GM23338 (cell line): Measurements from ENCODE around the gene MARCKSL1. TPM values are rescaled to one million over a fixed set of nuclear protein-coding genes. Genes with fewer than 3 reads are reported as not detected.

ENCODE experiments used
- ATAC-seq: fragments of 200-7000 bp; cut with Tn5 transposase; 3 replicates; pipeline ENCODE4 v1.9.1; 2020
- DNase-seq: peaks from one replicate; pipeline ENCODE4 v3.0.0-alpha.2; 2015; ENCODE audit warnings: low spot score
- H2AFZ ChIP-seq: fragments of 200-600 bp; sonication (generic); 2 replicates; pipeline ENCODE4 v1.8.0; 2016; ENCODE audit warnings: antibody characterized with exemption, mild to moderate bottlenecking, moderate library complexity
- H3F3A ChIP-seq: fragments of 200-600 bp; sonication (generic); replicated peaks from 2 replicates; pipeline ENCODE4 v1.8.0; 2017; ENCODE audit warnings: antibody characterized with exemption, mixed run types, low read depth
- H3K27ac ChIP-seq: fragments of 200-600 bp; sonication (generic); 2 replicates; pipeline ENCODE4 v1.6.1; 2016; ENCODE audit warnings: low read depth
- H3K27me3 ChIP-seq: fragments of 200-600 bp; sonication (generic); 2 replicates; pipeline ENCODE4 v1.8.0; 2016; ENCODE audit warnings: mild to moderate bottlenecking, mixed run types, moderate library complexity; ENCODE audit not compliant: insufficient read depth
- H3K36me3 ChIP-seq: fragments of 200-600 bp; sonication (generic); 2 replicates; pipeline ENCODE4 v1.8.0; 2016; ENCODE audit warnings: mild to moderate bottlenecking; ENCODE audit not compliant: insufficient read depth
- H3K4me1 ChIP-seq: fragments of 200-600 bp; sonication (generic); 2 replicates; pipeline ENCODE4 v1.8.0; 2016; ENCODE audit warnings: mild to moderate bottlenecking, moderate library complexity; ENCODE audit not compliant: insufficient read depth
- H3K4me2 ChIP-seq: fragments of 200-600 bp; sonication (generic); 2 replicates; pipeline ENCODE4 v1.7.1; 2017; ENCODE audit warnings: mixed run types
- H3K4me3 ChIP-seq: fragments of 200-600 bp; sonication (generic); 2 replicates; pipeline ENCODE4 v1.6.1; 2016; ENCODE audit warnings: mixed run types
- H3K79me2 ChIP-seq: fragments of 200-600 bp; sonication (generic); replicated peaks from 2 replicates; pipeline ENCODE4 v1.8.0; 2017; ENCODE audit warnings: mild to moderate bottlenecking; ENCODE audit not compliant: insufficient read depth
- H3K9me2 ChIP-seq: fragments of 200-600 bp; sonication (generic); 2 replicates; pipeline ENCODE4 v1.8.0; 2017; ENCODE audit not compliant: insufficient read depth
- H4K20me1 ChIP-seq: fragments of 200-600 bp; sonication (generic); replicated peaks from 2 replicates; pipeline ENCODE4 v1.8.0; 2017; ENCODE audit warnings: mild to moderate bottlenecking; ENCODE audit not compliant: insufficient read depth
- H3K27ac Mint-ChIP-seq: 2 replicates; pipeline ENCODE4 v1.8.0; 2020; ENCODE audit warnings: inconsistent platforms, mild to moderate bottlenecking, moderate library complexity, mixed read lengths
- H3K27me3 Mint-ChIP-seq: 3 replicates; pipeline ENCODE4 v1.8.0; 2022; ENCODE audit warnings: low read depth, mild to moderate bottlenecking, moderate library complexity, mixed read lengths, inconsistent platforms; ENCODE audit not compliant: insufficient read depth, poor library complexity
- H3K36me3 Mint-ChIP-seq: 3 replicates; pipeline ENCODE4 v1.8.0; 2021; ENCODE audit warnings: low read depth, mild to moderate bottlenecking, inconsistent platforms, moderate library complexity, mixed read lengths
- H3K4me1 Mint-ChIP-seq: 3 replicates; pipeline ENCODE4 v1.8.0; 2020; ENCODE audit warnings: mild to moderate bottlenecking, inconsistent platforms, mixed read lengths
- H3K4me3 Mint-ChIP-seq: 3 replicates; pipeline ENCODE4 v1.8.0; 2021; ENCODE audit warnings: moderate library complexity, mild to moderate bottlenecking, inconsistent platforms, mixed read lengths
- H3K9me3 Mint-ChIP-seq: 3 replicates; pipeline ENCODE4 v1.8.0; 2020; ENCODE audit warnings: moderate library complexity, mild to moderate bottlenecking, inconsistent platforms, mixed read lengths
- EZH2phosphoT487 ChIP-seq: fragments of 200-600 bp; sonication (generic); IDR thresholded peaks from one replicate; pipeline ENCODE4 v1.8.1; 2018; ENCODE audit warnings: antibody characterized with exemption; ENCODE audit not compliant: unreplicated experiment
- NANOG ChIP-seq: IDR thresholded peaks from 2 replicates; pipeline ENCODE4 v1.6.1; 2016; ENCODE audit warnings: antibody characterized with exemption, borderline replicate concordance
- POLR2AphosphoS5 ChIP-seq: IDR thresholded peaks from 2 replicates; pipeline ENCODE4 v1.6.1; 2016; ENCODE audit warnings: antibody characterized with exemption, low read depth
- STAT1 ChIP-seq: IDR thresholded peaks from one replicate; pipeline ENCODE4 v1.6.1; 2016; ENCODE audit warnings: antibody characterized with exemption; ENCODE audit not compliant: unreplicated experiment
- ZNF331 ChIP-seq: fragments of 250-450 bp; sonication (Bioruptor Pico); IDR thresholded peaks from 2 replicates; pipeline ENCODE4 v1.5.0; 2020; ENCODE audit warnings: low read depth, mild to moderate bottlenecking, moderate library complexity
- polyA plus RNA-seq: library from polyadenylated mRNA; unstranded; fragments of >200 nt; fragmentation: Nextera tagmentation; extraction: Ambion mirVana; gene quantifications from 2 replicates; pipeline ENCODE4 v1.2.1, GENCODE V29; 2016
- total RNA-seq: library from RNA; depleted of rRNA; stranded (reverse); fragments of >200 nt; shearing (Covaris generic); gene quantifications from 2 replicates; pipeline ENCODE4 v1.2.3, GENCODE V29; 2014
- TF ChIP-seq, protein P1 (sequence below): fragments of 250-450 bp; sonication (Bioruptor Pico); IDR thresholded peaks from 2 replicates; pipeline ENCODE4 v1.5.0; 2020; ENCODE audit warnings: mild to moderate bottlenecking, moderate library complexity
- TF ChIP-seq, protein P2 (sequence below), 2 experiments: fragments of 200-600 bp in 1 of 2; sonication (generic) in 1 of 2; conservative IDR thresholded peaks; 2 replicates each; pipeline versions ENCODE4 v1.5.1 to v1.6.1; 2016 to 2017; ENCODE audit warnings: antibody characterized with exemption in 2 of 2, low read depth in 2 of 2, mild to moderate bottlenecking in 2 of 2, moderate library complexity in 1 of 2
- TF ChIP-seq, protein P3 (sequence below): IDR thresholded peaks from 2 replicates; pipeline ENCODE4 v1.6.1; 2016; ENCODE audit warnings: antibody characterized with exemption

MARCKSL1 gene
- total and polyA plus RNA-seq, 2 experiments from 2014 or later = 329 to 553 TPM

DNA sequence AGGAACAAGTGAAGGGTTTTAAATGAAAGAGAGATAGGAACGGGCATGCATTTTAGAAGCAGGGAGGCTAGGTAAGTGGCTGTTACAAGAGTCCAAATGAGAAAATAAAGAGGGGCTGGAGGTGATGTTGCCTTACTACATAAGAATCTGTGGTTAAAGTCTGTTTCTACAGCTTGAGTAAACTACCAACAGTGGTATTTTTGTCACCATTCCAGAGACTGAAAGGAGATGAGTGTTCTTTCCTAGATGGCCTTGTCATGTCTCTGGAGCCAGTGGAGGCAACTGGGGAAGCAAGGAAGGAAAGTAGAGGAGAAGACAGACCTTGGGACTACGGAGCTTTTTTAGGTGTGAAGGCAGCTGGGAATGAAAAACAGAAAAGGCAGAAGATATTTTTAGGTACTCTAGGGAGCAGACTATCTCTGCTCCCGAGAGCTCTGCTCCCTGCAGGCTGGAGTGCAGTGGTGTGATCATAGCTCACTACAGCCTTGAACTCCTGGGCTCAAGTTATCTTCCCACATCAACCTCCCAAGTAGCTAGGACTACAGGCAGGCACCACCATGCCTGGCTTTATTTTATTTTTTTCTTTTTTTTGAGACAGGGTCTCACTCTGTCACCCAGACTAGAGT, 31.9 kb downstream of the MARCKSL1 start (continued):
- TF ChIP-seq, protein P1, sequence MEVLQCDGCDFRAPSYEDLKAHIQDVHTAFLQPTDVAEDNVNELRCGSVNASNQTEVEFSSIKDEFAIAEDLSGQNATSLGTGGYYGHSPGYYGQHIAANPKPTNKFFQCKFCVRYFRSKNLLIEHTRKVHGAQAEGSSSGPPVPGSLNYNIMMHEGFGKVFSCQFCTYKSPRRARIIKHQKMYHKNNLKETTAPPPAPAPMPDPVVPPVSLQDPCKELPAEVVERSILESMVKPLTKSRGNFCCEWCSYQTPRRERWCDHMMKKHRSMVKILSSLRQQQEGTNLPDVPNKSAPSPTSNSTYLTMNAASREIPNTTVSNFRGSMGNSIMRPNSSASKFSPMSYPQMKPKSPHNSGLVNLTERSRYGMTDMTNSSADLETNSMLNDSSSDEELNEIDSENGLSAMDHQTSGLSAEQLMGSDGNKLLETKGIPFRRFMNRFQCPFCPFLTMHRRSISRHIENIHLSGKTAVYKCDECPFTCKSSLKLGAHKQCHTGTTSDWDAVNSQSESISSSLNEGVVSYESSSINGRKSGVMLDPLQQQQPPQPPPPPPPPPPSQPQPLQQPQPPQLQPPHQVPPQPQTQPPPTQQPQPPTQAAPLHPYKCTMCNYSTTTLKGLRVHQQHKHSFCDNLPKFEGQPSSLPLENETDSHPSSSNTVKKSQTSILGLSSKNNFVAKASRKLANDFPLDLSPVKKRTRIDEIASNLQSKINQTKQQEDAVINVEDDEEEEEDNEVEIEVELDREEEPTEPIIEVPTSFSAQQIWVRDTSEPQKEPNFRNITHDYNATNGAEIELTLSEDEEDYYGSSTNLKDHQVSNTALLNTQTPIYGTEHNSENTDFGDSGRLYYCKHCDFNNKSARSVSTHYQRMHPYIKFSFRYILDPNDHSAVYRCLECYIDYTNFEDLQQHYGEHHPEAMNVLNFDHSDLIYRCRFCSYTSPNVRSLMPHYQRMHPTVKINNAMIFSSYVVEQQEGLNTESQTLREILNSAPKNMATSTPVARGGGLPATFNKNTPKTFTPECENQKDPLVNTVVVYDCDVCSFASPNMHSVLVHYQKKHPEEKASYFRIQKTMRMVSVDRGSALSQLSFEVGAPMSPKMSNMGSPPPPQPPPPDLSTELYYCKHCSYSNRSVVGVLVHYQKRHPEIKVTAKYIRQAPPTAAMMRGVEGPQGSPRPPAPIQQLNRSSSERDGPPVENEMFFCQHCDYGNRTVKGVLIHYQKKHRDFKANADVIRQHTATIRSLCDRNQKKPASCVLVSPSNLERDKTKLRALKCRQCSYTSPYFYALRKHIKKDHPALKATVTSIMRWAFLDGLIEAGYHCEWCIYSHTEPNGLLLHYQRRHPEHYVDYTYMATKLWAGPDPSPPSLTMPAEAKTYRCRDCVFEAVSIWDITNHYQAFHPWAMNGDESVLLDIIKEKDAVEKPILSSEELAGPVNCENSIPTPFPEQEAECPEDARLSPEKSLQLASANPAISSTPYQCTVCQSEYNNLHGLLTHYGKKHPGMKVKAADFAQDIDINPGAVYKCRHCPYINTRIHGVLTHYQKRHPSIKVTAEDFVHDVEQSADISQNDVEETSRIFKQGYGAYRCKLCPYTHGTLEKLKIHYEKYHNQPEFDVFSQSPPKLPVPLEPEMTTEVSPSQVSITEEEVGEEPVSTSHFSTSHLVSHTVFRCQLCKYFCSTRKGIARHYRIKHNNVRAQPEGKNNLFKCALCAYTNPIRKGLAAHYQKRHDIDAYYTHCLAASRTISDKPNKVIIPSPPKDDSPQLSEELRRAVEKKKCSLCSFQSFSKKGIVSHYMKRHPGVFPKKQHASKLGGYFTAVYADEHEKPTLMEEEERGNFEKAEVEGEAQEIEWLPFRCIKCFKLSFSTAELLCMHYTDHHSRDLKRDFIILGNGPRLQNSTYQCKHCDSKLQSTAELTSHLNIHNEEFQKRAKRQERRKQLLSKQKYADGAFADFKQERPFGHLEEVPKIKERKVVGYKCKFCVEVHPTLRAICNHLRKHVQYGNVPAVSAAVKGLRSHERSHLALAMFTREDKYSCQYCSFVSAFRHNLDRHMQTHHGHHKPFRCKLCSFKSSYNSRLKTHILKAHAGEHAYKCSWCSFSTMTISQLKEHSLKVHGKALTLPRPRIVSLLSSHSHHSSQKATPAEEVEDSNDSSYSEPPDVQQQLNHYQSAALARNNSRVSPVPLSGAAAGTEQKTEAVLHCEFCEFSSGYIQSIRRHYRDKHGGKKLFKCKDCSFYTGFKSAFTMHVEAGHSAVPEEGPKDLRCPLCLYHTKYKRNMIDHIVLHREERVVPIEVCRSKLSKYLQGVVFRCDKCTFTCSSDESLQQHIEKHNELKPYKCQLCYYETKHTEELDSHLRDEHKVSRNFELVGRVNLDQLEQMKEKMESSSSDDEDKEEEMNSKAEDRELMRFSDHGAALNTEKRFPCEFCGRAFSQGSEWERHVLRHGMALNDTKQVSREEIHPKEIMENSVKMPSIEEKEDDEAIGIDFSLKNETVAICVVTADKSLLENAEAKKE (CRISPR knock-in tag) = no peak

DNA sequence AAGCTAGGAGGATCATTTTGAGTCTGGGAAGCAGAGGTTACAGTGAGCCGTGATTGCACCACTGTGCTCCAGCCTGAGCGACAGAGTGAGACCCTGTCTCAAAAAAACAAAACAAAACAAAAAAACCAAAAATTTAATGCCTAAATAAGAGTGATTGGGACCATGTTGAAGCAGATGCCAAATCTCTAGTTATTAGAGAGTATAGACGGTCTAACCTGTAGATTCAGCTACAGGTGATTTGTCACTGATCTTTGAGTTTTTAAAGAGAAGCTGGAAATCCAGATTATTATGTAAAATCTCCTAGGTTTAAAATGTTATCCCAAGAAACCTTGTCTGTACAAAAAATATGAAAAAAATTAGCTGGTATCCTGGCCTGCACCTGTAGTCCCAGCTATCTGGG, 32.7 kb downstream of the MARCKSL1 start:
- Histone ChIP-seq H3K79me2 (peaks cover 82% of the 10 kb centered on the region), H3K36me3 (peaks cover 34% of the 10 kb centered on the region), H3K27ac (no peak overlapping the region), H3K4me2 (no peak overlapping the region), H3K4me1 (no peaks in the 10 kb centered on the region), H4K20me1 (peaks cover 26% of the 10 kb centered on the region; the same call in 1 of the 2 replicates), H3K9me2 (no peaks in the 10 kb centered on the region), H3F3A (no peaks in the 10 kb centered on the region), H3K27me3 (no peaks in the 10 kb centered on the region), H3K4me3 (no peak overlapping the region), H2AFZ (no peak overlapping the region)
- Mint-ChIP-seq H3K27me3 (peaks cover 1% of the 10 kb centered on the region), H3K9me3 (peaks cover 6% of the 10 kb centered on the region; the same call in 1 of the 3 replicates), H3K36me3 (peaks cover 45% of the 10 kb centered on the region), H3K27ac (no peak overlapping the region), H3K4me1 (no peaks in the 10 kb centered on the region), H3K4me3 (no peak overlapping the region)
- ATAC-seq = no peak
- DNase-seq = no peak
- TF ChIP-seq, protein P2, sequence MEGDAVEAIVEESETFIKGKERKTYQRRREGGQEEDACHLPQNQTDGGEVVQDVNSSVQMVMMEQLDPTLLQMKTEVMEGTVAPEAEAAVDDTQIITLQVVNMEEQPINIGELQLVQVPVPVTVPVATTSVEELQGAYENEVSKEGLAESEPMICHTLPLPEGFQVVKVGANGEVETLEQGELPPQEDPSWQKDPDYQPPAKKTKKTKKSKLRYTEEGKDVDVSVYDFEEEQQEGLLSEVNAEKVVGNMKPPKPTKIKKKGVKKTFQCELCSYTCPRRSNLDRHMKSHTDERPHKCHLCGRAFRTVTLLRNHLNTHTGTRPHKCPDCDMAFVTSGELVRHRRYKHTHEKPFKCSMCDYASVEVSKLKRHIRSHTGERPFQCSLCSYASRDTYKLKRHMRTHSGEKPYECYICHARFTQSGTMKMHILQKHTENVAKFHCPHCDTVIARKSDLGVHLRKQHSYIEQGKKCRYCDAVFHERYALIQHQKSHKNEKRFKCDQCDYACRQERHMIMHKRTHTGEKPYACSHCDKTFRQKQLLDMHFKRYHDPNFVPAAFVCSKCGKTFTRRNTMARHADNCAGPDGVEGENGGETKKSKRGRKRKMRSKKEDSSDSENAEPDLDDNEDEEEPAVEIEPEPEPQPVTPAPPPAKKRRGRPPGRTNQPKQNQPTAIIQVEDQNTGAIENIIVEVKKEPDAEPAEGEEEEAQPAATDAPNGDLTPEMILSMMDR (conservative IDR thresholded peaks at IDR 0.05; ENCODE audit: low read depth in 2 of 2) = no peak
- TF ChIP-seq ZNF331 (CRISPR knock-in tag) (no peak), STAT1 (no peak), NANOG (no peak), POLR2AphosphoS5 (no peak), EZH2phosphoT487 (no peak)
- TF ChIP-seq, protein P3, sequence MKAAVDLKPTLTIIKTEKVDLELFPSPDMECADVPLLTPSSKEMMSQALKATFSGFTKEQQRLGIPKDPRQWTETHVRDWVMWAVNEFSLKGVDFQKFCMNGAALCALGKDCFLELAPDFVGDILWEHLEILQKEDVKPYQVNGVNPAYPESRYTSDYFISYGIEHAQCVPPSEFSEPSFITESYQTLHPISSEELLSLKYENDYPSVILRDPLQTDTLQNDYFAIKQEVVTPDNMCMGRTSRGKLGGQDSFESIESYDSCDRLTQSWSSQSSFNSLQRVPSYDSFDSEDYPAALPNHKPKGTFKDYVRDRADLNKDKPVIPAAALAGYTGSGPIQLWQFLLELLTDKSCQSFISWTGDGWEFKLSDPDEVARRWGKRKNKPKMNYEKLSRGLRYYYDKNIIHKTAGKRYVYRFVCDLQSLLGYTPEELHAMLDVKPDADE = no peak
